HUES6 (cell line): Measurements from ENCODE around the gene NFAT5.

Experiments used
- H3K27ac ChIP-seq: 2 replicates; pipeline ENCODE4 v1.7.0; 2013; ENCODE audit warnings: low read depth, mild to moderate bottlenecking, low read length, inconsistent platforms
- H3K27me3 ChIP-seq: 2 replicates; pipeline ENCODE4 v1.6.1; 2013; ENCODE audit warnings: low read length; ENCODE audit not compliant: control insufficient read depth, insufficient read depth
- H3K36me3 ChIP-seq: 2 replicates; pipeline ENCODE4 v1.6.1; 2013; ENCODE audit warnings: low read length; ENCODE audit not compliant: control insufficient read depth, insufficient read depth
- H3K4me1 ChIP-seq: 2 replicates; pipeline ENCODE4 v1.6.1; 2013; ENCODE audit warnings: low read length; ENCODE audit not compliant: control insufficient read depth, insufficient read depth
- H3K4me3 ChIP-seq: 2 replicates; pipeline ENCODE4 v1.5.1; 2013; ENCODE audit warnings: low read depth, low read length
- H3K9ac ChIP-seq: one replicate; pipeline ENCODE4 v1.6.1; 2013; ENCODE audit warnings: mild to moderate bottlenecking, low read length
- H3K9me3 ChIP-seq: 2 replicates; pipeline ENCODE4 v1.6.1; 2013; ENCODE audit warnings: low read depth, low read length; ENCODE audit not compliant: control insufficient read depth, insufficient read depth

The NFAT5 gene

DNA sequence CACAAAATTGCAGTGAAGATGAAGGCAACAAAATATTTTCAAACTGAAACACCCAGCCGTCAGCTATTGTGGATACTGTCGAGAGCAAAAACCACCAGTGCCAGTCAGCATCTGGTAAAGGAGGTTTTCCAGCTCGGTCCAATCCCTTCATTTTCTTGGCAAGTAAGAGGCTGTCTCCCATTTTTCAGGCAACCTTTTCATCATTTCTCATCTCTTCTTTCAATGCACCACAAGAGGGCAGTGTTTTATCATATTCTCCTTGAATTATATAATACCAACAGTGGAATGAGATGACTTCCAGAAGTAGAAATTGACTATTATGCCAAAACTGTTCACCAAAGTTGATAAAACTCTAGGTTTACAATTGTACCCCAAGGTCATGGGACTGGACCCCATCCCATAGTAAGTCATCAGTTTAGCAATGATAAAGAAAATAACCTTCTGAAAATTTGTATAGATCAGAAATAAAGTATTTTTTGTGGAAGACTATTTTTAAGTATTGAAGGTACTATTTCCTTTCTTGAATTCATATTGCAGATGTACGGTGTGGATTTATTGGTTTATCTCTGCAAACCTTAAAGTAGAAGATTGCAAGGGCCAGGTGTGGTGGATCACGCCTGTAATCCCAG is 143.8 kb downstream of the NFAT5 start:
- Histone ChIP-seq H3K36me3 (peaks cover 29% of the 10 kb centered on the region), H3K4me3 (no peak overlapping the region), H3K27me3 (no peaks in the 10 kb centered on the region), H3K4me1 (no peaks in the 10 kb centered on the region), H3K9ac (no peak overlapping the region), H3K27ac (no peak overlapping the region), H3K9me3 (no peaks in the 10 kb centered on the region)

GRCh38 chr16:69711115-69711740 is 145.5 kb downstream of the NFAT5 start:
- H3K27ac ChIP-seq, result no peak overlapping the region
- H3K9me3 ChIP-seq, result no peaks in the 10 kb centered on the region
- H3K4me1 ChIP-seq, result no peaks in the 10 kb centered on the region
- H3K9ac ChIP-seq, result no peak overlapping the region
- H3K27me3 ChIP-seq, result no peaks in the 10 kb centered on the region
- H3K4me3 ChIP-seq, result no peak overlapping the region
- peaks cover 40% of the 10 kb centered on the region for H3K36me3 ChIP-seq

DNA sequence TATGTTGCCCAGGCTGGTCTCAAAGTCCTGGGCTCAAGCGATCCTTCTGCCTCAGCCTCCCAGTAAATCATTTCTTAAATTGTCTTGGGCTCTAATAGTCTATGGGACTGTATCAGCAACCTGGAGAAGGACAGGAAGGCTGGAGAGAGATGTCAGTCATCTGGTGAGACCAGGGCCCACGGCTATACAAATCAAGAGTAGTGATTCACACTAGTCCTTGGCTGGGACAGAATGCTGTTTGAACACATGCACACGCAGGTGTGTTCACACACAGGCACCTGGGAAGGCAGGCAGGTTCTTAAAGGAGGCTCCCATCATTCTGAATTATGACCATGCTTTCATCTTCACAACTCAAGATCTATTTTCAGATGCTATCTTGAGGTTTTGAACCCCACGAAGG is 146.5 kb downstream of the NFAT5 start:
- H3K36me3 ChIP-seq, result peaks cover 47% of the 10 kb centered on the region
- H3K4me1 ChIP-seq, result no peaks in the 10 kb centered on the region
- no peak overlapping the region for H3K4me3 ChIP-seq
- H3K27me3 ChIP-seq, result no peaks in the 10 kb centered on the region
- no peaks in the 10 kb centered on the region for H3K9me3 ChIP-seq
- no peak overlapping the region for H3K27ac ChIP-seq
- H3K9ac ChIP-seq, result no peak overlapping the region

DNA sequence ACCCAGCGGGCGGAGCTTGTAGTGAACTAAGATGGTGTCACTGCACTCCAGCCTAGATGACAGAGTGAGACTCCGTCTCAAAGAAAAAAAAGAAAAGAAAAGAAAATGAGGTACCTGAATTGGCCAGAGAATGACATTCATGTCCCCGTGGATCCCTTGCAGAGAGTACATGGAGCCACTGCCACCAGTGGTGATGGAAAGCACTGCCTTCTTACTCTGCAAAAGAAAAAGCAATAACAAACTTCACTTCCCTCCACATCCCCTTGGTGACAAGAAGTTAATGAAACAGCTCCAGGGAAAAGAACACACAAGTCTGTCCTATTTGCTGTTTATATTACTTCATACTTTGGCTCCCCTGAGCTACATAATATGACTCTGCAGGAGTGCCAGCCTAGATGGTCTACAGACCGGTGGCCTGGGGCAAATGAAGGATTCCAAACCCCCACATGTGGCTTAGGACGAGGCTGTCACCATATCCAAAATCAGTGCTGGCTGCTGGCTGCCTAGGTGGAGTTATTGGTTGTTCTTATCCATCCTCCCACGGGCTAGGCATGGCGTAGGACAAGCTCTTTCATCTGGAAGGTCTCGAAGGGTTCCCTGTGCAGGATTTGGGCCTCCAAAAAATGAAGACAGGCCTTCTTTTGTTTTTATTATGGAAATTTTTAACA is 147.3 kb downstream of the NFAT5 start:
- no peak overlapping the region for H3K27ac ChIP-seq
- no peaks in the 10 kb centered on the region for H3K27me3 ChIP-seq
- peaks cover 53% of the 10 kb centered on the region for H3K36me3 ChIP-seq
- H3K4me3 ChIP-seq, result no peak overlapping the region
- H3K9ac ChIP-seq, result no peak overlapping the region
- no peaks in the 10 kb centered on the region for H3K4me1 ChIP-seq
- H3K9me3 ChIP-seq, result no peaks in the 10 kb centered on the region

DNA sequence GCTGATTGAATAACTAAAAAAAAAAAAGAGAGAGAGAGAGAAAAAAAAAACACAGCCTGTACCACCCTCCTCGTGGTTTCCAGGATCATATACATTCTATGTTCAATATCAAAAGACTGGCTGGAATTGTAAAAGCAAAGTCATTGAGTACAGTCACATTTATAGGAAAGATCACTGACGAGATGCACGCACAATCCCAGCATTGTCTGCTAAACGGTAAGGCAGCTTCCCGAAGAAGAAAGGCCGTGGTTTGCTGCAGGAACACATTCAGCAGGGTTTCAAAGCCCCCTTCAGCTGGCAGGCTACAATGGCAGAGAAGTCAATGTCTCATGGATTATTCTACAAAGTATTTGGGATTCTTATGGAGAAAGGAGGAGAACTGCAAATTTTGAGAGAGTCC is 151.3 kb downstream of the NFAT5 start:
- H3K4me1 ChIP-seq, result no peaks in the 10 kb centered on the region; the same call in 1 of the 2 replicates
- H3K4me3 ChIP-seq, result no peak overlapping the region
- no peak overlapping the region for H3K27ac ChIP-seq
- no peak overlapping the region for H3K9ac ChIP-seq
- H3K9me3 ChIP-seq, result no peaks in the 10 kb centered on the region
- peaks cover 42% of the 10 kb centered on the region for H3K36me3 ChIP-seq
- no peaks in the 10 kb centered on the region for H3K27me3 ChIP-seq

DNA sequence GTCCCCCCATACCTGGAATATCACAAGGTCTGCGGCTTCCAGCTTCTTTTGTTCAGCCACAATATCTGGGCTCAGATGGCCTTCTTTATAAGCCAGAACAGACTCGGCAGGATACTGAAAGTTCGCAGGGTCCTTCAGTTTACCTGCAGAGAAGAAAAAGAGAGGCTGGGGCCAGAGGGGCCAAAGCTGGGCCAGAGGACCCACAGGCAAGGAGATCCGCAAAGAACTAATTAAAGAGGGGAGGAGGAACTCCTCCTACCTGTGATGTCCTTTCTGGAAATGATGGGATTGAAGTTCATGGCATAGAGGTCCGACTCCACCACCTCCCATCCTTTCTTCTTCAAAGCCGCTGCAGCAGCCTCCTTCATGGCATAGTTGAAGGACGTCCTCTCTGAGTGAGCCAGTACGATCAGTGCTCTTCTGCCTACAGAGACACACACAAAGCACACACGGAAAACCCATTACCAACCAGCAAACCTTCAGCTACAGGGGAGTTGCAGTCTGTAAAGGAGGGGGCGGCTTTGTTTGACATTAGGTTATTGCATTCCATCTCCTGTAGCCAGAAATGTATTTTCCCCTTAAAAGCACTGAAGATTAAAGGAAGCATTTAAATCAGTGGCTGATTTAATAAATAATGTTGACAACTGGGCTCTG is 152.5 kb downstream of the NFAT5 start:
- no peak overlapping the region for H3K4me3 ChIP-seq
- no peaks in the 10 kb centered on the region; the same call in 1 of the 2 replicates for H3K4me1 ChIP-seq
- H3K9ac ChIP-seq, result no peak overlapping the region
- H3K36me3 ChIP-seq, result peaks cover 30% of the 10 kb centered on the region
- no peak overlapping the region for H3K27ac ChIP-seq
- no peaks in the 10 kb centered on the region for H3K27me3 ChIP-seq
- H3K9me3 ChIP-seq, result no peaks in the 10 kb centered on the region

DNA sequence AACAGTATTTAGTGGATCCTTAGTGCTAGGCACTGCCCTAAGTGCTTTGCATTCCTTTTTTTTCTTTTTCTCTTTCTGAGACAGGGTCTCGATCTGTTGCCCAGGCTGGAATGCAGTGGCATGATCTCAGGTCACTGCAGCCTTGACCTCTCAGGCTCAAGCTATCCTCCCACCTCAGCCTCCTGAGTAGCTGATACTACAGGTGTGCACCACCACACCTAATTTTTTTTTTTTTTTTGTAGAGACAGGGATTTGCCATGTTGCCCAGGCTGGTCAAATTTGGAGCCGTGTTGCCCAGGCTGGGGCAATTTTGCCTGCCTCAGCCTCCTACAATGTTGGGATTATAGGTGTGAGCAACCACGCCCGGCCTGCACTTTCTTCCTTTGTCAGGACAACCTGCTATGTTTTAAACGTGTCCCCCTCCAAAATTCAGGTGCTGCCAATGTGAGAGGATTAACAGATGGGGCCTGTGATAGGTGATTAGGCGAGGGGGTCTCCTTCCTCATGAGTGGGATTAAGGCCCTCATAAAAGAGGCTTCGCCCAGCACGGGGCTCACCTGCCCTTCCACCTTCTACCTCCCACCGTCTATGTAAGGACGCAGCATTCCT is 155.2 kb downstream of the NFAT5 start:
- no peak overlapping the region for H3K4me3 ChIP-seq
- no peaks in the 10 kb centered on the region for H3K9me3 ChIP-seq
- no peaks in the 10 kb centered on the region for H3K27me3 ChIP-seq
- peaks cover 13% of the 10 kb centered on the region for H3K4me1 ChIP-seq
- no peak overlapping the region for H3K27ac ChIP-seq
- peaks cover 17% of the 10 kb centered on the region for H3K36me3 ChIP-seq
- no peak overlapping the region for H3K9ac ChIP-seq

GRCh38 chr16:69721441-69721957 is 155.7 kb downstream of the NFAT5 start:
- Histone ChIP-seq H3K36me3 (peaks cover 16% of the 10 kb centered on the region), H3K9ac (no peak overlapping the region), H3K4me3 (no peak overlapping the region), H3K4me1 (peaks cover 15% of the 10 kb centered on the region), H3K27ac (no peak overlapping the region), H3K27me3 (no peaks in the 10 kb centered on the region), H3K9me3 (no peaks in the 10 kb centered on the region)

- H3K4me3 ChIP-seq, result no peak overlapping the region
- no peaks in the 10 kb centered on the region for H3K9me3 ChIP-seq
- H3K4me1 ChIP-seq, result peaks cover 27% of the 10 kb centered on the region
- no peak overlapping the region for H3K9ac ChIP-seq
- H3K27ac ChIP-seq, result no peak overlapping the region
- no peaks in the 10 kb centered on the region for H3K27me3 ChIP-seq
- no peaks in the 10 kb centered on the region; the same call in 1 of the 2 replicates for H3K36me3 ChIP-seq
Observed at GRCh38 chr16:69724414-69724873, 158.7 kb downstream of the NFAT5 start.

GRCh38 chr16:69724981-69725479 is 159.3 kb downstream of the NFAT5 start:
- Histone ChIP-seq H3K27me3 (no peaks in the 10 kb centered on the region), H3K9me3 (no peaks in the 10 kb centered on the region), H3K9ac (peak overlapping the region; percentile 95), H3K36me3 (no peaks in the 10 kb centered on the region; the same call in 1 of the 2 replicates), H3K27ac (no peak overlapping the region), H3K4me3 (peak overlapping the region; percentile 64; the same call in 1 of the 2 replicates), H3K4me1 (peaks cover 27% of the 10 kb centered on the region)
